ENCODE results near the gene NIPBL.

The NIPBL gene

DNA sequence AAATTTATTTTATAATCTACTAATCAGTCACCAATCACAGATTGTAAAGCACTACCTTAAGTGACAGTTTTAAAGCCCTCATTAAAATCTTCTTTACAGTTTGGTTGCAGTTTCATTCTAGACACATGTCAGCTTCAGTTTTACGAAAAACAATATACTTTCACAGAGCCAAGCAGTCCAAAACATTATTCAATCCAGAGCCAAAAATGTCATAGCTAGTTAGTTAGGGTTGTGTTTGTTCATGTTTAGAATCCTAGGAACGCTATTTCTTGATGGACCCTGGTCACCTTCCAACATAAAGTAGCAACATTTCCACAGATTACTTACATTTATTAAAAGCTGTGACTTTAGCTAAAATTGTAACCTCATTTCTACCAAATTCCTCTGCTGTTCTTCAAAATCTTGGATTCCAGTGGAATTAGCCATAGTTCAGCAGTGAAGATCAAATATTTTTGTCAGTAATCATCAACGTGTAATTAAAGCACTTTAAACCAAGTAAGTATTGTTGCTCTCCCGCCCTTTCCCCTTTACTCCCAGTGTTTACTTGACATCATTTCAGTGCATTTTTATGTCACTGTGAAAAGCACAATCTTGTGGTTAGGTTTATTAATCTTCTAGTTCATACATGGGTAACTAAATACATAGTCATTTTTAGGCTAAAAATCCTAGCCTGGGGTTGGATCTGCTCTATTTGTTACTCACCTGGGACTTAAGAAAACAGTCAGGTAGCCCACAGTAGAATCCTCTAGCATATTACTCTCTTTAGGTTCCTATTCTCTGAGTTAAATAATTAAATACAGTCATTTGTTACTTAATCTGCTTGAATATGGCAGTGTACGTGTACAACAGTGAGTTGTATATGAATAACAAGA is 74.3 kb downstream of the NIPBL start:
- Histone ChIP-seq H3K27ac (ENCODE audit: low read depth, low read length) (no peak overlapping the region), H3K79me2 (ENCODE audit: insufficient read depth, low read length) (peaks cover 85% of the 10 kb centered on the region), H3K9me2 (replicated peaks; ENCODE audit: insufficient read depth, low read length) (no peaks in the 10 kb centered on the region), H3F3A (ENCODE audit: insufficient read depth) (peaks cover 8% of the 10 kb centered on the region; the same call in 1 of the 2 replicates), H3K9me3 (ENCODE audit: insufficient read depth, low read length) (no peaks in the 10 kb centered on the region), H4K20me1 (ENCODE audit: low read depth, low read length) (peaks cover 34% of the 10 kb centered on the region), H3K27me3 (ENCODE audit: low read length) (no peaks in the 10 kb centered on the region), H2AFZ (ENCODE audit: low read depth, low read length, severe bottlenecking) (no peak overlapping the region), H3K4me2 (ENCODE audit: low read depth, low read length, poor library complexity, severe bottlenecking) (no peak overlapping the region), H3K9ac (ENCODE audit: low read length) (no peak overlapping the region), H3K36me3 (ENCODE audit: low read length) (peaks cover 9% of the 10 kb centered on the region; the same call in 1 of the 2 replicates), H3K4me3 (ENCODE audit: insufficient read depth, low read length, poor library complexity, severe bottlenecking) (no peak overlapping the region)
- TF ChIP-seq, protein P1, sequence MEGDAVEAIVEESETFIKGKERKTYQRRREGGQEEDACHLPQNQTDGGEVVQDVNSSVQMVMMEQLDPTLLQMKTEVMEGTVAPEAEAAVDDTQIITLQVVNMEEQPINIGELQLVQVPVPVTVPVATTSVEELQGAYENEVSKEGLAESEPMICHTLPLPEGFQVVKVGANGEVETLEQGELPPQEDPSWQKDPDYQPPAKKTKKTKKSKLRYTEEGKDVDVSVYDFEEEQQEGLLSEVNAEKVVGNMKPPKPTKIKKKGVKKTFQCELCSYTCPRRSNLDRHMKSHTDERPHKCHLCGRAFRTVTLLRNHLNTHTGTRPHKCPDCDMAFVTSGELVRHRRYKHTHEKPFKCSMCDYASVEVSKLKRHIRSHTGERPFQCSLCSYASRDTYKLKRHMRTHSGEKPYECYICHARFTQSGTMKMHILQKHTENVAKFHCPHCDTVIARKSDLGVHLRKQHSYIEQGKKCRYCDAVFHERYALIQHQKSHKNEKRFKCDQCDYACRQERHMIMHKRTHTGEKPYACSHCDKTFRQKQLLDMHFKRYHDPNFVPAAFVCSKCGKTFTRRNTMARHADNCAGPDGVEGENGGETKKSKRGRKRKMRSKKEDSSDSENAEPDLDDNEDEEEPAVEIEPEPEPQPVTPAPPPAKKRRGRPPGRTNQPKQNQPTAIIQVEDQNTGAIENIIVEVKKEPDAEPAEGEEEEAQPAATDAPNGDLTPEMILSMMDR (IDR thresholded peaks at IDR 0.05; ENCODE audit: insufficient read depth, low read length, poor library complexity, severe bottlenecking): no peak

DNA sequence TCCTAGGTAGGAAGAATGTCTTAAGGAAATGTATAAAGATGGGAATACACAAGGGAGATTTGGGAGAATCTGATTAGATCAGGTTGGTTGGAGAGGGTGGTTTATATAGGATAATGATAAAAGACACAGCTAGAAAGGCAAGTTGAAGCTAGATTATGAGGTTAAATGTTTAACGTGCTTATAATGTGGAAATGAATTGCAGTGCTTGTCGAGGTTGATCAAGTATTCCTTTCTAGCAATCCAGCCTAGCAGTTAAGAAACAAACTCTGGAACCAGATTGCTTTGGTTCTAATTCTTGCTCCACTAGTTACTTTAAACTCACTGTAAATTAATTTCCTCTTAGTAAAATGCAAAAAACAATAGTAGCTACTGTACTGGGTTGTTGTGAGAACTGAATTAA is 76.5 kb downstream of the NIPBL start:
- H3K4me3 ChIP-seq (ENCODE audit: insufficient read depth, low read length, poor library complexity, severe bottlenecking): no peak overlapping the region

DNA sequence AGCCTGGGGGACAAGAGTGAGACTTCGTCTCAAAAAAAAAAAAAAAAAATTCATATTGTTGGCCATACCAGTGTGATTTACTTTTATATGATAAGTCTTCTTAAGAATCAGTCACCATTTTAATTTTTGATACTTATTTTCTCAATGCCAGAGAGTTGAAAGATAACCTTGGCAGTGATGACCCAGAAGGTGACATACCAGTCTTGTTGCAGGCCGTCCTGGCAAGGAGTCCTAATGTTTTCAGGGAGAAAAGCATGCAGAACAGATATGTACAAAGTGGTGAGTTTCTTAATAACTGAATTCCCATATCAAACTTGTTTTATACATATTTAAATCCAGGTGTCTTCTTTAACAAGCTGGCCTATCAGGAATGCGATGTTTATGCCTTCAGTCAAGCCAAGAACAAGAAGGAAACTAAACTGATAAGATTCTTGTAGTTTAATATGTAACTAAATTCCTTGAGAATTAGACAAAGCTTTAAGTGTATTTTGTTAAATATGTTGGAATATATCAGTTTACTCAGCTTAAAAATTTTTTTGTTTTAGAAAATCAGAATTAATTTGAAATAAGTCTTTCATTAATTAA is 81.5 kb downstream of the NIPBL start:
- Histone ChIP-seq H3K4me2 (ENCODE audit: low read depth, low read length, poor library complexity, severe bottlenecking) (no peak overlapping the region), H4K20me1 (ENCODE audit: low read depth, low read length) (0 out of 2 replicates have a peak, but pooled peaks cover 7% of the 10 kb centered on the region), H3K9me3 (ENCODE audit: insufficient read depth, low read length) (no peaks in the 10 kb centered on the region), H3K36me3 (ENCODE audit: low read length) (peaks cover 41% of the 10 kb centered on the region), H3K4me3 (ENCODE audit: insufficient read depth, low read length, poor library complexity, severe bottlenecking) (no peak overlapping the region), H2AFZ (ENCODE audit: low read depth, low read length, severe bottlenecking) (no peak overlapping the region), H3K27ac (ENCODE audit: low read depth, low read length) (no peak overlapping the region), H3K9ac (ENCODE audit: low read length) (no peak overlapping the region), H3K79me2 (ENCODE audit: insufficient read depth, low read length) (peaks cover 15% of the 10 kb centered on the region), H3K9me2 (replicated peaks; ENCODE audit: insufficient read depth, low read length) (no peaks in the 10 kb centered on the region), H3K27me3 (ENCODE audit: low read length) (no peaks in the 10 kb centered on the region), H3F3A (ENCODE audit: insufficient read depth) (peaks cover 9% of the 10 kb centered on the region; the same call in 1 of the 2 replicates)
- no peak for TF ChIP-seq EZH2phosphoT487 (conservative IDR thresholded peaks at IDR 0.05; ENCODE audit: low read length)
- TF ChIP-seq, protein P1 (IDR thresholded peaks at IDR 0.05; ENCODE audit: insufficient read depth, low read length, poor library complexity, severe bottlenecking): no peak

More for the DNA sequence above, 76.5 kb downstream of the NIPBL start:
- Histone ChIP-seq H3K79me2 (ENCODE audit: insufficient read depth, low read length) (peaks cover 65% of the 10 kb centered on the region), H3K27me3 (ENCODE audit: low read length) (no peaks in the 10 kb centered on the region), H3K4me2 (ENCODE audit: low read depth, low read length, poor library complexity, severe bottlenecking) (no peak overlapping the region), H3K9me3 (ENCODE audit: insufficient read depth, low read length) (no peaks in the 10 kb centered on the region), H2AFZ (ENCODE audit: low read depth, low read length, severe bottlenecking) (no peak overlapping the region), H4K20me1 (ENCODE audit: low read depth, low read length) (peaks cover 34% of the 10 kb centered on the region), H3K27ac (ENCODE audit: low read depth, low read length) (no peak overlapping the region), H3K9me2 (replicated peaks; ENCODE audit: insufficient read depth, low read length) (no peaks in the 10 kb centered on the region), H3F3A (ENCODE audit: insufficient read depth) (peaks cover 8% of the 10 kb centered on the region; the same call in 1 of the 2 replicates), H3K36me3 (ENCODE audit: low read length) (peaks cover 14% of the 10 kb centered on the region; the same call in 1 of the 2 replicates), H3K9ac (ENCODE audit: low read length) (no peak overlapping the region)
- no peak for TF ChIP-seq EZH2phosphoT487 (conservative IDR thresholded peaks at IDR 0.05; ENCODE audit: low read length)
- TF ChIP-seq, protein P1 (IDR thresholded peaks at IDR 0.05; ENCODE audit: insufficient read depth, low read length, poor library complexity, severe bottlenecking): no peak

Measured in SU-DHL-6 (cell line).